SK-N-SH treated with all-trans-retinoic acid at 6 μM for 48 hours (cell line): ENCODE measurements around the gene UBAP1.
"Not testable (repeated sequence)": the region's sequence is repeated elsewhere in the genome, so short reads cannot be mapped to it uniquely, and the experiment has no call there.

Source experiments
- ATAC-seq: fragments of 200-7000 bp; cut with Tn5 transposase; 3 replicates; pipeline ENCODE4 v1.9.1; 2020; ENCODE audit warnings: mild to moderate bottlenecking, moderate library complexity
- BACH2 ChIP-seq: fragments of 250-450 bp; sonication (Bioruptor Pico); IDR thresholded peaks from 2 replicates; pipeline ENCODE4 v1.9.0; 2021; ENCODE audit warnings: mild to moderate bottlenecking, borderline replicate concordance
- CSDC2 ChIP-seq: fragments of 250-450 bp; sonication (Bioruptor Pico); IDR thresholded peaks from 2 replicates; pipeline ENCODE4 v1.5.0; 2020; ENCODE audit warnings: mild to moderate bottlenecking, moderate library complexity
- ESRRG ChIP-seq: fragments of 250-450 bp; sonication (Bioruptor Pico); IDR thresholded peaks from 2 replicates; pipeline ENCODE4 v1.6.1; 2021; ENCODE audit warnings: mild to moderate bottlenecking
- ISL1 ChIP-seq: fragments of 250-450 bp; sonication (Bioruptor Pico); IDR thresholded peaks from 2 replicates; pipeline ENCODE4 v2.1.2; 2022; ENCODE audit warnings: mild to moderate bottlenecking, moderate library complexity
- OSR1 ChIP-seq: fragments of 250-450 bp; sonication (Bioruptor Pico); IDR thresholded peaks from 2 replicates; pipeline ENCODE4 v1.8.0; 2022; ENCODE audit warnings: moderate library complexity, mild to moderate bottlenecking, inconsistent platforms
- RARB ChIP-seq: fragments of 250-450 bp; sonication (Bioruptor Pico); IDR thresholded peaks from 2 replicates; pipeline ENCODE4 v1.8.0; 2021; ENCODE audit warnings: mild to moderate bottlenecking, moderate library complexity
- SNAI2 ChIP-seq: fragments of 250-450 bp; sonication (Bioruptor Pico); IDR thresholded peaks from 2 replicates; pipeline ENCODE4 v1.5.0; 2020; ENCODE audit warnings: mild to moderate bottlenecking, moderate library complexity
- TCF4 ChIP-seq: fragments of 250-450 bp; sonication (Bioruptor Pico); IDR thresholded peaks from 2 replicates; pipeline ENCODE4 v1.8.0; 2021; ENCODE audit warnings: mild to moderate bottlenecking, moderate library complexity, borderline replicate concordance
- TOX ChIP-seq: fragments of 250-450 bp; sonication (Bioruptor Pico); IDR thresholded peaks from 2 replicates; pipeline ENCODE4 v1.8.0; 2021; ENCODE audit warnings: mild to moderate bottlenecking, moderate library complexity, borderline replicate concordance
- TSHZ2 ChIP-seq: fragments of 250-450 bp; sonication (Bioruptor Pico); IDR thresholded peaks from 2 replicates; pipeline ENCODE4 v1.5.0; 2020; ENCODE audit warnings: mild to moderate bottlenecking, moderate library complexity
- ZC3H10 ChIP-seq: fragments of 250-450 bp; sonication (Bioruptor Pico); IDR thresholded peaks from 2 replicates; pipeline ENCODE4 v1.5.1; 2021; ENCODE audit warnings: mild to moderate bottlenecking, moderate library complexity
- ZFP3 ChIP-seq: fragments of 250-450 bp; sonication (Bioruptor Pico); IDR thresholded peaks from 2 replicates; pipeline ENCODE4 v1.5.0; 2020; ENCODE audit warnings: mild to moderate bottlenecking, moderate library complexity
- ZFP30 ChIP-seq: fragments of 450-650 bp; formaldehyde crosslinking; IDR thresholded peaks from 2 replicates; pipeline ENCODE4 v1.5.0; 2022; ENCODE audit warnings: mild to moderate bottlenecking, moderate library complexity
- ZNF70 ChIP-seq: fragments of 450-650 bp; formaldehyde crosslinking; IDR thresholded peaks from 2 replicates; pipeline ENCODE4 v1.5.0; 2020; ENCODE audit warnings: mild to moderate bottlenecking, moderate library complexity
- ZNF8 ChIP-seq: fragments of 450-650 bp; formaldehyde crosslinking; IDR thresholded peaks from 2 replicates; pipeline ENCODE4 v1.5.0; 2020; ENCODE audit warnings: mild to moderate bottlenecking, moderate library complexity
- TF ChIP-seq, protein P1 (sequence below): fragments of 250-450 bp; sonication (Bioruptor Pico); IDR thresholded peaks from 2 replicates; pipeline ENCODE4 v1.8.0; 2020; ENCODE audit warnings: mild to moderate bottlenecking, moderate library complexity, borderline replicate concordance

Gene UBAP1

GRCh38 chr9:34292552-34292951 lies 113.7 kb downstream of the UBAP1 start:
- ATAC-seq = no peak
- TF ChIP-seq ZFP30 (CRISPR knock-in tag) = no peak
- no peak for TF ChIP-seq TCF4 (CRISPR knock-in tag)
- TF ChIP-seq OSR1 (CRISPR knock-in tag) = no peak
- TF ChIP-seq RARB (CRISPR knock-in tag) = no peak
- no peak for TF ChIP-seq ZFP3 (CRISPR knock-in tag)
- TF ChIP-seq ZNF8 = no peak
- TF ChIP-seq TOX (CRISPR knock-in tag) = no peak
- no peak for TF ChIP-seq SNAI2 (CRISPR knock-in tag)
- no peak for TF ChIP-seq ISL1
- TF ChIP-seq ESRRG (CRISPR knock-in tag) = no peak
- TF ChIP-seq ZNF70 (CRISPR knock-in tag) = no peak
- TF ChIP-seq TSHZ2 (CRISPR knock-in tag) = no peak
- TF ChIP-seq, protein P1, sequence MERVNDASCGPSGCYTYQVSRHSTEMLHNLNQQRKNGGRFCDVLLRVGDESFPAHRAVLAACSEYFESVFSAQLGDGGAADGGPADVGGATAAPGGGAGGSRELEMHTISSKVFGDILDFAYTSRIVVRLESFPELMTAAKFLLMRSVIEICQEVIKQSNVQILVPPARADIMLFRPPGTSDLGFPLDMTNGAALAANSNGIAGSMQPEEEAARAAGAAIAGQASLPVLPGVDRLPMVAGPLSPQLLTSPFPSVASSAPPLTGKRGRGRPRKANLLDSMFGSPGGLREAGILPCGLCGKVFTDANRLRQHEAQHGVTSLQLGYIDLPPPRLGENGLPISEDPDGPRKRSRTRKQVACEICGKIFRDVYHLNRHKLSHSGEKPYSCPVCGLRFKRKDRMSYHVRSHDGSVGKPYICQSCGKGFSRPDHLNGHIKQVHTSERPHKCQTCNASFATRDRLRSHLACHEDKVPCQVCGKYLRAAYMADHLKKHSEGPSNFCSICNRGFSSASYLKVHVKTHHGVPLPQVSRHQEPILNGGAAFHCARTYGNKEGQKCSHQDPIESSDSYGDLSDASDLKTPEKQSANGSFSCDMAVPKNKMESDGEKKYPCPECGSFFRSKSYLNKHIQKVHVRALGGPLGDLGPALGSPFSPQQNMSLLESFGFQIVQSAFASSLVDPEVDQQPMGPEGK = no peak
- TF ChIP-seq ZC3H10 (CRISPR knock-in tag) = no peak
- no peak for TF ChIP-seq CSDC2 (CRISPR knock-in tag)
- TF ChIP-seq BACH2 = no peak

DNA sequence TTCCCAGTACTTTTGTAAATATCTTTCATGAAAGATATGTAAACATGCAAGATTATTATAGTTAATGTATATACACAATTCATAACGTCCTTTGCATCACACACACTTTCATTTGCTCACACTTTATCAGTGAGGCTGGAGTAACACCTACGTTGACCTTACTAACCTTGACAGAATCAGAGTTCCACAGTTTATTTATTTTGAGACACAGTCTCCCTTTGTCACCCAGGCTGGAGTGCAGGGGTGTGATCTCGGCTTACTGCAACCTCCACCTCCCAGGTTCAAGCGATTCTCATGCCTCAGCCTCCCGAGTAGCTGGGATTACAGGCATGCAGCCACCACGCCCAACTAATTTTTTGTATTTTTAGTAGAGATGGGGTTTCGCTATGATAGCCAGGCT lies 122.2 kb downstream of the UBAP1 start:
- ATAC-seq = not testable (repeated sequence)
